Stimulated activated CD8-positive, alpha-beta memory T cell treated with anti-CD3 and anti-CD28 coated beads, Interleukin-15, amount 100 ng/mL, for 4 hours (primary cell): ENCODE results near the gene SZRD1.

Experiments used
- DNase-seq, 2 donors: peaks; one replicate each; pipeline ENCODE4 v3.0.0-alpha.2; 2020; ENCODE audit warnings: low read depth in 2 of 2

Gene SZRD1

DNA sequence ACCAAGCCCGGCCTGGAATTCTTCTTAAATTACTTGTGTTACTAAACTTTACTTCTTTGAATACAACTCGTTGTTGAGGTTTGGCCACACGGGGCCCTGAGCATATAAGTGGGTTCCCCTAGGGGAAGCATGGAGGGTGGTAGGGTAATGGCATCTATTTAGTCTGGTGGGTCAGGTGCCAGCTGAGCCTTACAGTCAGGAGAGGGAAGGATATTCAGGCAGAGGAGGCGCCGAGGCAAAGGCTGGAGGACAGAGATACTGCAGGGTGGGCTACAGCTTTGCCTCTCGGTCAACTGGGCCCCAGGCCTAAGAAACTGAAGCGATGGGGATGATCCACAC, 73.1 kb downstream of the SZRD1 start:
- DNase-seq = no peak

DNA sequence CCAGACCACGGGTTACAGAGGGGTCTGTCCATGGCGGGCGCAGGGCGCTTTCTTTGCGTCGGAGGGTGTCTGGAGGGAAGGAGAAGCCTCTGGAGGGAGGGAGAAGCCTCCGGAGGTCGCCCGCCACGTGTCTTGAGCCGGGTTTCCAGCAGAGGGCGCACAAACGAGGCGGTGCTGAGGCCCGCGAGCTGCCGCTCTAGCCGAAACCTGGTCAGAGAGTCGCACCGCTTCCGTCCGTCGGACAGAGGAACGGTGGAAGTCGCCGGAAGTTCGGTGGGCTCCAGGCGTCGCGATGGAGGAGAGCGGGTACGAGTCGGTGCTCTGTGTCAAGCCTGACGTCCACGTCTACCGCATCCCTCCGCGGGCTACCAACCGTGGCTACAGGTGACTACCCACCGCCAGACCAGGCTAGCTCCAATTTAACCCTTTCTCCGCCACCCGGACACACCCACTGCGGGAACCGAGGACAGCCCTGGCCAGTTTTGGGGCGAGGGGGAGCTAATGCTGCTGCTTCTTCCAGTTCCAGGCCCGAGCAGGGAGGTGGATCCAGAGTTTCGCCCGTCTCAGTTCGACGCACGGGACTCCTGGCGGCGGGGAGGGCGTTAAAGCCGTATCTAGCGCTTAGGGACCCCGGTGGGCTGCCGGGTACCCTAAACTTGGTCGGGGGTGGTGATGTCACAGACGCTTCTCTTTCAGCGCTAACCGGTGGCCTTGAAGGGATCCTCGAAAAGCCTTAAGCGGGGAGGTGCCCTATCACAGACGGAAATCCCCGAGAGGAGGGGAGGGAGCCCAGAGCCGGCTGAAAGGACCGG, 73.6 kb downstream of the SZRD1 start, which contains the start of gene NECAP2:
Gene NECAP2 (plus strand): TSS at position 255 of the 812 bp plus-strand sequence. CDS start 38 bp downstream, at position 293.
- peak; percentile 83 to 86 for DNase-seq

DNA sequence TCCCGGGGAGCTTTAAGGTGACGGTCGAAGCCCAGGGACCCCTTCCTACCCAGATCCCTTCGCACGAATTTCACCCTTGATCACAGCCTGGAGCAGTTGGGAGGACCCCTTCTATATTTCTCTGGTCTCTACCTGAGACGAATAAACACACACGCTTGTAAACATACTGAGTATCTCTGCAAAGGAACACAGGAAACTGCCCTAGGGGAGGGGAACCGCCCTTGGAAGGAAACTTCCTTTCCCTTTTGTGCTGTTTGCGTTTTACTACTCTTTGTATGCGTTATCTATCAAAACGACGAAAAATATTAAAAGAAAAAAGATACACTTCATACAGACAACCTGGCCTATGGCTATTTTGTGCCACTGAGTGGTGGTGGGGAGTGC, 74.2 kb downstream of the SZRD1 start:
- DNase-seq = no peak

GRCh38 chr1:16442265-16442664, 75.2 kb downstream of the SZRD1 start:
- no peak for DNase-seq

- no peak for DNase-seq
Observed at GRCh38 chr1:16442941-16443340, 75.9 kb downstream of the SZRD1 start.

GRCh38 chr1:16443975-16444770, 77.1 kb downstream of the SZRD1 start:
- no peak for DNase-seq

DNA sequence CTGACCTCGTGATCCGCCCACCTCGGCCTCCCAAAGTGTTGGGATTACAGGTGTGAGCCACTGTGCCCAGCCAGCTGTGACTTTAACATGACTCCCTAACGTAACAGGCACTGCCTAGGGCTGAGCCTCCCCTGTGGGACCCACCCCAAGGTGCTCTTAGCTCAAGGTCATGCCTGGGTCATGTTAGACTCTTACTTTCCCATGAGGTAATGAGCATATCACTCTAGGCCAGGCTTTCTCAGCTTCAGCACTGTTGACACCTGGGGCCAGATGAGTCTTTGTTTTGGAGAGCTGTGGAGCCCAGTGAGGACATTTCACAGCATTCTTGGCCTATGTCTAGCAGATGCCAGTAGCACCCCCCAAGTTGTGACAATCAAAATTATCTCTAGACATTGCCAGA, 78.0 kb downstream of the SZRD1 start:
- no peak for DNase-seq

DNA sequence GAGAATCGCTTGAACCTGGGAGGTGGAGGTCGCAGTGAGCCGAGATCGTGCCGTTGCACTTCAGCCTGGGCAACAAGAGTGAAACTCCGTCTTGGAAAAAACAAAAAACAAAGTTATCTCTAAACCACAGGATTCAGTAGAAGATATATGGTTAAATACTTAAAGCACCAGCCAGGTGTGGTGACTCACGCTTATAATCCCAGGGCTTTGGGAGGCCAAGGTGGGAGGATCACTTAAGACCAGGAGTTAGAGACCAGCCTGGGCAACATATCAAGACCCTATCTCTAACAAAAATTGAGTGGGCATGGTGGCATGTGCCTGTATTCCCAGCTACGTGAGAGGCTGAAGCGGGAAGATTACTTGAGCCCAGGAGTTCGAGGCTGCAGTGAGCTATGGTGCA, 79.1 kb downstream of the SZRD1 start:
- no peak for DNase-seq

GRCh38 chr1:16447641-16448040, 80.6 kb downstream of the SZRD1 start:
- no peak for DNase-seq
